ENCODE data around the gene MYO3B.

The MYO3B gene

DNA sequence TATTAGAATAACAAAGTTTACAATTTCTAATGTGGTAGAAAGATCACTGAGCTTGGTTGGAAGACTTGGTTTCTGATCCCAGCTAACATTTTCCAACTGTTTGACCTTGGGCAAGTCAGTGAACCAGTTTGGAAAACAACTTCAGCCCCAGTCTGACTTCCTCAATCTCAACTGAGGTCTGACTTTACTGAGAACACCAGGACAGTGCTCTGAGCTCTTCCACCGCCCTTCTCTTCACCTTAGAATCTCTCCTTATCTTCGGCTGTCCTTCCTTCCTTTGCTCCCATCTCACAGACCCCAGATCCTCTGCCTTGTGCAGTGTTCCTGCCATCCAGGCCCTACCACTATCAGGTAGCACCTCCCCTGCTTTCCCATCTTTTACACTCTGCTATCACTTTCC is 343.4 kb downstream of the MYO3B start:
- no peak for TF ChIP-seq CTCF (IDR thresholded peaks at IDR 0.05; ENCODE audit: extremely low read depth, insufficient read depth, missing control alignments)
- in situ Hi-C loops (cut with MboI; ENCODE audit: low pct_unique_long_range_greater_than_20kb, low sequenced_read_pairs, unreplicated experiment): no loop called here
- DNase-seq (ENCODE audit: low spot score): no peak

GRCh38 chr2:170523506-170523905 is 345.6 kb downstream of the MYO3B start:
- no peak for DNase-seq (ENCODE audit: low spot score)
- in situ Hi-C loops (cut with MboI; ENCODE audit: low pct_unique_long_range_greater_than_20kb, low sequenced_read_pairs, unreplicated experiment): no loop called here
- TF ChIP-seq CTCF (IDR thresholded peaks at IDR 0.05; ENCODE audit: extremely low read depth, insufficient read depth, missing control alignments): peak; percentile 24

GRCh38 chr2:170524828-170525565 is 347.1 kb downstream of the MYO3B start:
- in situ Hi-C loops (cut with MboI; ENCODE audit: low pct_unique_long_range_greater_than_20kb, low sequenced_read_pairs, unreplicated experiment): no loop called here
- peak; percentile 12 for DNase-seq (ENCODE audit: low spot score)
- no peak for TF ChIP-seq CTCF (IDR thresholded peaks at IDR 0.05; ENCODE audit: extremely low read depth, insufficient read depth, missing control alignments)

DNA sequence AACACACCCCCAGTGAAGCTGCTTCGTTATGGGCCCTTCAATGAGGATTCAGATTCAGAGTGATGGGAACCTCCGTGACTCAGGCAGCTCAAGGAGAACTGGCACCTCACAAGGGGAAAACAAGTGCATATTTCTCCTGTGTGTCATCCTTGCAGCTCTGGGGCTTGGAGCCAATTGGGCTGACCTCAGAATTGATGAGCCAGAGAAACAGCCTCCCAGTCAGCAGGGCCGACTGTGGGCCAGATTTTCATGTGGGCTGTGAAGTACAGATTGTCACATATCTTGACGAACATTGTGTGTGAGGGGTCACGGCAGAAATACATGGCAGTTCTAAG is 347.6 kb downstream of the MYO3B start:
- in situ Hi-C loops (cut with MboI; ENCODE audit: low pct_unique_long_range_greater_than_20kb, low sequenced_read_pairs, unreplicated experiment): no loop called here
- no peak for TF ChIP-seq CTCF (IDR thresholded peaks at IDR 0.05; ENCODE audit: extremely low read depth, insufficient read depth, missing control alignments)
- no peak for DNase-seq (ENCODE audit: low spot score)

- no peak for DNase-seq (ENCODE audit: low spot score)
- in situ Hi-C loops (cut with MboI; ENCODE audit: low pct_unique_long_range_greater_than_20kb, low sequenced_read_pairs, unreplicated experiment): no loop called here
- TF ChIP-seq CTCF (IDR thresholded peaks at IDR 0.05; ENCODE audit: extremely low read depth, insufficient read depth, missing control alignments): no peak
These were observed 352.4 kb downstream of the MYO3B start for GRCh38 chr2:170530284-170530745.

- no peak for TF ChIP-seq CTCF (IDR thresholded peaks at IDR 0.05; ENCODE audit: extremely low read depth, insufficient read depth, missing control alignments)
- in situ Hi-C loops (cut with MboI; ENCODE audit: low pct_unique_long_range_greater_than_20kb, low sequenced_read_pairs, unreplicated experiment): no loop called here
- no peak for DNase-seq (ENCODE audit: low spot score)
These were observed 353.0 kb downstream of the MYO3B start for GRCh38 chr2:170530803-170531564.
